Immature natural killer cell (primary cell): ENCODE results near the gene CCIN. TPM values are rescaled to one million over a fixed set of nuclear protein-coding genes. Genes with fewer than 3 reads are reported as not detected.

Source experiments
- DNase-seq, 3 donors: peaks; one replicate each; pipeline ENCODE4 v3.0.0; 2022; ENCODE audit warnings: mixed read lengths in 1 of 3
- H3K27ac Mint-ChIP-seq, 6 donors: one replicate each; pipeline ENCODE4 v1.8.0; 2020; ENCODE audit warnings: mixed read lengths in 6 of 6, mild to moderate bottlenecking in 5 of 6, inconsistent platforms in 4 of 6, moderate library complexity in 3 of 6
- H3K27me3 Mint-ChIP-seq, 3 donors: one replicate each; pipeline ENCODE4 v1.8.0; 2020 to 2021; ENCODE audit warnings: low read depth in 3 of 3, mild to moderate bottlenecking in 3 of 3, mixed read lengths in 3 of 3, moderate library complexity in 3 of 3, inconsistent platforms in 1 of 3
- H3K36me3 Mint-ChIP-seq, 3 donors: one replicate each; pipeline ENCODE4 v1.8.0; 2020; ENCODE audit warnings: mixed read lengths in 3 of 3, inconsistent platforms in 2 of 3, mild to moderate bottlenecking in 2 of 3
- H3K4me1 Mint-ChIP-seq, 2 donors: one replicate each; pipeline ENCODE4 v1.8.0; 2020; ENCODE audit warnings: inconsistent platforms in 2 of 2, mild to moderate bottlenecking in 2 of 2, mixed read lengths in 2 of 2, moderate library complexity in 1 of 2
- H3K4me3 Mint-ChIP-seq, 5 donors: one replicate each; pipeline ENCODE4 v1.8.0; 2020; ENCODE audit warnings: mild to moderate bottlenecking in 5 of 5, mixed read lengths in 5 of 5, inconsistent platforms in 3 of 5, moderate library complexity in 3 of 5
- H3K9me3 Mint-ChIP-seq, 6 donors: one replicate each; pipeline ENCODE4 v1.8.0; 2020; ENCODE audit warnings: mild to moderate bottlenecking in 6 of 6, mixed read lengths in 6 of 6, inconsistent platforms in 4 of 6, moderate library complexity in 3 of 6
- polyA plus RNA-seq, 3 donors: library from polyadenylated mRNA; unstranded; fragments of 300-500 nt; fragmentation: Illumina TruSeq; gene quantifications; one replicate each; pipeline ENCODE4 v1.2.3, GENCODE V29; 2021

Gene CCIN
- polyA plus RNA-seq, 3 donors from 2014 or later, result 0.43 TPM; not detected in 2

- peaks cover 2 to 8% (median 5%) of the 10 kb centered on the region in 3 donors for H3K27me3 Mint-ChIP-seq
- peaks cover 0 to 4% (median 0%) of the 10 kb centered on the region in 3 donors for H3K36me3 Mint-ChIP-seq
- DNase-seq, result peak; percentile 95 to 96 (median 95)
- peak within 1 kb of the TSS; percentile 93 to 97 (median 94) for H3K27ac Mint-ChIP-seq
- H3K4me3 Mint-ChIP-seq, result peak within 1 kb of the TSS; percentile 89 to 98 (median 95)
- no peaks in the 10 kb centered on the region for H3K9me3 Mint-ChIP-seq
- H3K4me1 Mint-ChIP-seq, result peaks cover 75 to 80% of the 10 kb centered on the region in 2 donors
Measured at GRCh38 chr9:36190388-36191289, 21.5 kb downstream of the CCIN start, which contains the start of gene CLTA. CLTA (plus strand) TSS chr9:36190921; CDS start chr9:36191057, 136 bp downstream.

DNA sequence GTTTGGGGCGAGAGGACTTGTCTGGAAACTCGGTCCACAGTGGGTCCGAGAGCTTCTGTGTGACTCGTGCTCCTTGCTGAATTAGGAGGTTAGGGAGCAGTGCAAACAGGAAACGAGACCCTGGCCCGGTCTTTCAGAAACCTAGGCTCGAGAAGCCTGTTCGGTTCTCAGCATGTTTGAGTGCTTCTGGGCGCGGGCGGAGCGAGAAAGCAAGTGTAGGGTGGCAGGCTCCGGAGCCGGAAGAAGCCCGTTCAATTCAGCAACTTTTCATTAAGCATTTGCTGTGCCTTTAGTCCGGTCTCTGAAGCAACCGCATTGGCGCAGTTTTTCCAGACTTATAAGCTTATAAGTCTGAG, 22.1 kb downstream of the CCIN start:
- peaks cover 73 to 80% of the 10 kb centered on the region in 2 donors for H3K4me1 Mint-ChIP-seq
- peak overlapping the region; percentile 91 to 94 (median 93) for H3K27ac Mint-ChIP-seq
- H3K27me3 Mint-ChIP-seq, result peaks cover 2 to 8% (median 5%) of the 10 kb centered on the region in 3 donors
- H3K4me3 Mint-ChIP-seq, result peak overlapping the region; percentile 89 to 98 (median 95)
- peaks cover 0 to 4% (median 0%) of the 10 kb centered on the region in 3 donors for H3K36me3 Mint-ChIP-seq
- peak; percentile 34 to 45 (median 45) for DNase-seq
- H3K9me3 Mint-ChIP-seq, result no peaks in the 10 kb centered on the region

GRCh38 chr9:36191686-36192085, 22.5 kb downstream of the CCIN start:
- H3K9me3 Mint-ChIP-seq, result no peaks in the 10 kb centered on the region
- peaks cover 2 to 8% (median 5%) of the 10 kb centered on the region in 3 donors for H3K27me3 Mint-ChIP-seq
- H3K4me3 Mint-ChIP-seq, result peak overlapping the region; percentile 89 to 98 (median 95)
- H3K27ac Mint-ChIP-seq, result peak overlapping the region; percentile 91 to 94 (median 93)
- H3K36me3 Mint-ChIP-seq, result peaks cover 0 to 4% (median 0%) of the 10 kb centered on the region in 3 donors
- peaks cover 76 to 83% of the 10 kb centered on the region in 2 donors for H3K4me1 Mint-ChIP-seq
- no peak for DNase-seq

- H3K4me1 Mint-ChIP-seq, result peaks cover 73 to 86% of the 10 kb centered on the region in 2 donors
- H3K4me3 Mint-ChIP-seq, result peak overlapping the region; percentile 89 to 98 (median 95)
- H3K9me3 Mint-ChIP-seq, result no peaks in the 10 kb centered on the region
- H3K27ac Mint-ChIP-seq, result peak overlapping the region in 5 of 6 donors; percentile 91 to 94 (median 93)
- DNase-seq, result no peak
- peaks cover 2 to 8% (median 5%) of the 10 kb centered on the region in 3 donors for H3K27me3 Mint-ChIP-seq
- H3K36me3 Mint-ChIP-seq, result peaks cover 0 to 4% (median 0%) of the 10 kb centered on the region in 3 donors
Measured at GRCh38 chr9:36192196-36192595, 23.0 kb downstream of the CCIN start.

- Mint-ChIP-seq H3K36me3 (peaks cover 4% of the 10 kb centered on the region in 3 donors), H3K4me1 (peaks cover 67 to 84% of the 10 kb centered on the region in 2 donors), H3K9me3 (no peaks in the 10 kb centered on the region), H3K27ac (peak overlapping the region in 5 of 6 donors; percentile 18 to 93 (median 36)), H3K27me3 (peaks cover 2 to 5% (median 5%) of the 10 kb centered on the region in 3 donors), H3K4me3 (peak overlapping the region; percentile 89 to 98 (median 95))
- no peak for DNase-seq
Measured at GRCh38 chr9:36193023-36193422, 23.8 kb downstream of the CCIN start.

- Mint-ChIP-seq H3K9me3 (no peaks in the 10 kb centered on the region), H3K27me3 (peaks cover 2 to 5% (median 5%) of the 10 kb centered on the region in 3 donors), H3K36me3 (peaks cover 4 to 10% (median 4%) of the 10 kb centered on the region in 3 donors), H3K27ac (peak overlapping the region; percentile 33 to 93 (median 64)), H3K4me1 (peaks cover 55 to 70% of the 10 kb centered on the region in 2 donors), H3K4me3 (peak overlapping the region in 4 of 5 donors; percentile 12 to 47 (median 30))
- no peak for DNase-seq
Measured at GRCh38 chr9:36194326-36195000, 25.3 kb downstream of the CCIN start.

DNA sequence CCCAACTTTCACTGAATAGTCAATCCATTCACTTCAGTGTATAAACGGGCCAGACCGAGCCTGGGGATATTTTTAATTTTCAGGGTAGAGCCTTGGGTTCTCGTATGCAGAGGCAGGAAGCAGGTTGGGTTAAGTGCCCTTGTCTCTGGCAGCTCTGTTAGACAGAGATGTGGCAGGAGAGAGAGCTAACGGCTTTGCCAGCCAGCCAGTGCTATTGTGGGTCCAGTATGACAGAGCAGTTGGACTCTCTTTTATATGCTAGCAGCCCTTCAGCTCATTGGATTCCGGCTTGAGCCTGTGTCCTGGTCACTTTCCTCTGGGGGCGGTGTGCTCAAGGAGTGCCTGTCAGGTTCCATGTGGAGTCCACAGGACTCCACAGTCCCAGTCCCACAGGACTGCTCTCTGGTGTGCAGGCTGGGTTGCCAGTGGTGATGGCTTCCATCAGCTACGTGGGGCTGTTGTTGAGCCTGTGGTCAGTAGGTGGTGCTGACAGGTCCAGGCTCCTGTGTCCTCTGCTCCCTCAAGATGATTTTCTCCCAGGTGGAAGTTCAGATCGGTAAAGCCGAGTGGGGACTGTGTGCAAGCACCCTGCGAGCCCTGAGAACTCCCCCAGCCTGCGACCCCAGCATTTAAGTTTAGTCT, 35.8 kb downstream of the CCIN start:
- Mint-ChIP-seq H3K27ac (peak overlapping the region in 2 of 6 donors; percentile 20 to 48), H3K9me3 (no peaks in the 10 kb centered on the region)

GRCh38 chr9:36207016-36207415, 37.8 kb downstream of the CCIN start:
- peak overlapping the region in 1 of 5 donors; percentile 27 for H3K4me3 Mint-ChIP-seq
- no peaks in the 10 kb centered on the region for H3K9me3 Mint-ChIP-seq
- peaks cover 4 to 47% (median 33%) of the 10 kb centered on the region in 3 donors for H3K36me3 Mint-ChIP-seq
- H3K4me1 Mint-ChIP-seq, result peaks cover 53 to 84% of the 10 kb centered on the region in 2 donors
- peak overlapping the region in 3 of 6 donors; percentile 48 to 61 (median 54) for H3K27ac Mint-ChIP-seq
- H3K27me3 Mint-ChIP-seq, result no peaks in the 10 kb centered on the region
- no peak for DNase-seq

More for the DNA sequence above, 35.8 kb downstream of the CCIN start:
- Mint-ChIP-seq H3K36me3 (peaks cover 4 to 60% (median 28%) of the 10 kb centered on the region in 3 donors), H3K4me3 (no peak overlapping the region), H3K4me1 (peaks cover 46 to 67% of the 10 kb centered on the region in 2 donors), H3K27me3 (no peaks in the 10 kb centered on the region)
- DNase-seq, result no peak

DNA sequence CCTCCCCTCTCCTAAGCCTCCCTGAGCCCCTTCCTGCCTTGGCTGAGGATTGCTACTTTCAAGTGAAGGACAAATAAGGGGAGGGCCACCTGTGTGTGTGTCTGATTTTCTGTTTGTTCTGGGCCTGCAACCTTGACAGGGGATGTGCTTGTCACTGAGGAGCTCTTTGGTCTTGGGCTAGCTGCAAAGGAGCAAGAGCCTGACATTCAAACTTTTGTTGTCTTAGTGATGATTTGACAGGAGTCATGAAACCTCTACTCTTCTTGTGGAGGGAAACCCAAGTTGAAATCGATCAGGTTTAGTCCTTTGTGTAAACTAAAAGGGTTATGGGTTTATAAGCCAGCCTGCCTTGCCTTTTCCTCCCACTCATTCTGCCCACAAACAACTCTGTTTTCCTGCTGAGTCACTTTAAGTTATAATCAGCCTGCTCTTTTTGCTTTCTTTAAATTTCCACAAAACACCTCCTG, 38.4 kb downstream of the CCIN start:
- Mint-ChIP-seq H3K4me1 (peaks cover 53 to 80% of the 10 kb centered on the region in 2 donors), H3K36me3 (peaks cover 0 to 42% (median 28%) of the 10 kb centered on the region in 3 donors), H3K4me3 (peak overlapping the region in 1 of 5 donors; percentile 3), H3K27me3 (no peaks in the 10 kb centered on the region), H3K27ac (peak overlapping the region; percentile 9 to 80 (median 62)), H3K9me3 (no peaks in the 10 kb centered on the region)
- DNase-seq, result no peak

DNA sequence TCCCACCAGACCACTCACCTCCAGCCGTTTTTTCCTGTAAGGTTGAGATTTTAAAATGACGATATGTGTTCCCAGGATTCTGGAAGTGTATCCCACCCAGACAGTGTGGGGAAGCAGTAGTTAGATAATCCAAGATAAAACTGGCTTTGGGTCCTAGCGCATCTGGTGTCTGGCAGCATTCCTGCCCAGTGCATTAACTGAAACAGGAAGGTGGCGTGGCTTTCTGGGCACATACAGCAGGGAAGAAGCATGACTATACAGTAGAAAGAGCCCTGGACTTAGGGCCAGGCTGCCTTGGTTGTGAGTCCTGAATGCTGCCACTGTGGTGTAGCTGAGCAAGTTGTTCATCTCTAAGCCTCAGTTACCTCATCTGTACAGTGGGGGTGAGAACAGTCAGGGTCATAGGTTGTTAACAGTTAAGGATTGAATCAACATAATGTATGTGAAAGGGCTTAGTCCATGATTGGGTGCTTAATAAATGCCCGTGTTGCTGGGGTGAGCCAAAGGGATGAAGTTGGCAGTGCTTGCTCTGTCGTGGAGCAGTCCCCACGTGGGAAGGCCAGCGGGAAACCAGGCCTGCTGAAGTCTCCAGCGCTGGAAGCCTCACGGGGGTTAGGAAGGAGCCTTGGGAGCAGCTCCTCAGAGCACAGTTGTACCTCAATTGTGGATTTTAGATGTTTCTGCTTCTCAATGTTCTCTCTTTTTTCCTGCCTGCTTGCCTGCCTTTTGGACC, 39.5 kb downstream of the CCIN start:
- Mint-ChIP-seq H3K27ac (peak overlapping the region in 5 of 6 donors; percentile 49 to 80 (median 72)), H3K27me3 (no peaks in the 10 kb centered on the region), H3K4me1 (peaks cover 55 to 83% of the 10 kb centered on the region in 2 donors), H3K4me3 (no peak overlapping the region), H3K9me3 (no peaks in the 10 kb centered on the region), H3K36me3 (peaks cover 0 to 38% (median 25%) of the 10 kb centered on the region in 3 donors)
- no peak for DNase-seq

DNA sequence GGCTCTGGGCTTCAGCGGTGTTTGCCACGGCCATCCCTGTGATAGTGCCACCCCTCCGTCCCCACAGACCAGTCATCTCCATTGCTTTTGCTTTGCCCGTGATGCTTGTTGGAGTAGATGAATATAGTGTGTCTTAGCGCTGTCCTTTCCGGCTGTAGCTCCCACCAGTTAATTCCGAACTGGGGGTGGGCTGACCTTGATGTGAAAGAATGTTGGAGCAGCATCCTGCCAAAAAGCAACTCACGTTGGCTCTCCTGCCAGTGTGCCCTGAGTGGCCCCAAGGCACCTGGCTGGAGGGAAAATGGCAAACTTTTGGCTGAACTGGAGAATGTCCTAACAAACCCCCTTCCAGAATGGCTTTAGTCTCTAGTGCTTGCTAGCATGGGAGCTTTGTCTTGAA, 41.5 kb downstream of the CCIN start:
- no peak for DNase-seq
- peaks cover 0 to 29% (median 20%) of the 10 kb centered on the region in 3 donors for H3K36me3 Mint-ChIP-seq
- peaks cover 52 to 94% of the 10 kb centered on the region in 2 donors for H3K4me1 Mint-ChIP-seq
- no peaks in the 10 kb centered on the region for H3K27me3 Mint-ChIP-seq
- H3K27ac Mint-ChIP-seq, result peak overlapping the region in 4 of 6 donors; percentile 0 to 58 (median 15)
- H3K9me3 Mint-ChIP-seq, result no peaks in the 10 kb centered on the region
- H3K4me3 Mint-ChIP-seq, result no peak overlapping the region

- peak overlapping the region in 3 of 6 donors; percentile 29 to 58 (median 30) for H3K27ac Mint-ChIP-seq
- H3K4me3 Mint-ChIP-seq, result no peak overlapping the region
- no peaks in the 10 kb centered on the region for H3K9me3 Mint-ChIP-seq
- DNase-seq, result no peak
- H3K36me3 Mint-ChIP-seq, result peaks cover 0 to 24% (median 20%) of the 10 kb centered on the region in 3 donors
- no peaks in the 10 kb centered on the region for H3K27me3 Mint-ChIP-seq
- H3K4me1 Mint-ChIP-seq, result peaks cover 54 to 92% of the 10 kb centered on the region in 2 donors
Measured at GRCh38 chr9:36211510-36211909, 42.3 kb downstream of the CCIN start.
